ENCODE measurements around the gene CNDP2. TPM values are rescaled to one million over a fixed set of nuclear protein-coding genes. Genes with fewer than 3 reads are reported as not detected.

CNDP2 gene
- total RNA-seq, 1 experiment from 2014 or later: 57.6 TPM

GRCh38 chr18:74509856-74510769 lies 13.9 kb downstream of the CNDP2 start:
- H3K4me2 ChIP-seq (ENCODE audit: low read length): no peak overlapping the region
- ChIA-PET CTCF (no interaction called here), POLR2A (ENCODE audit: unreplicated experiment) (no interaction called here)
- no peaks in the 10 kb centered on the region for H3K27me3 ChIP-seq (ENCODE audit: low read length)
- H3K36me3 ChIP-seq (ENCODE audit: low read depth, low read length): peaks cover 11% of the 10 kb centered on the region; the same call in 1 of the 2 replicates
- intact Hi-C loops (cut with micrococcal nuclease): no loop called here
- H4K20me1 ChIP-seq (ENCODE audit: low read length): no peaks in the 10 kb centered on the region
- no TSS peak for BruUV-seq (replicated peaks)
- TF ChIP-seq EZH2phosphoT487 (IDR thresholded peaks at IDR 0.05; ENCODE audit: borderline replicate concordance, low read length): no peak
- no peak for TF ChIP-seq CTCF (conservative IDR thresholded peaks at IDR 0.05; ENCODE audit: low read depth, low read length)
- no peak for TF ChIP-seq EZH2 (IDR thresholded peaks at IDR 0.05; ENCODE audit: low read length, unreplicated experiment)
- no peak overlapping the region for H3K27ac ChIP-seq (ENCODE audit: low read length)
- ATAC-seq: no peak
- no peak overlapping the region for H2AFZ ChIP-seq (ENCODE audit: low read length)
- no peak overlapping the region for H3K4me3 ChIP-seq (ENCODE audit: low read length)
- H3K79me2 ChIP-seq (ENCODE audit: low read length): no peaks in the 10 kb centered on the region
- no peaks in the 10 kb centered on the region for H3K9me2 ChIP-seq (replicated peaks; ENCODE audit: low read length)
- no peaks in the 10 kb centered on the region for H3K9me3 ChIP-seq (ENCODE audit: low read length)
- no peaks in the 10 kb centered on the region for H3F3A ChIP-seq (ENCODE audit: low read length, unreplicated experiment)
- no peak overlapping the region for H3K9ac ChIP-seq (ENCODE audit: low read length)
- no peak for DNase-seq
- no peaks in the 10 kb centered on the region for H3K4me1 ChIP-seq (ENCODE audit: insufficient read depth, low read length)

- DNase-seq: no peak
- H3K4me1 ChIP-seq (ENCODE audit: insufficient read depth, low read length): no peaks in the 10 kb centered on the region
- H4K20me1 ChIP-seq (ENCODE audit: low read length): no peaks in the 10 kb centered on the region
- no peak overlapping the region for H2AFZ ChIP-seq (ENCODE audit: low read length)
- ChIA-PET POLR2A (ENCODE audit: unreplicated experiment) (no interaction called here), CTCF (no interaction called here)
- H3K9ac ChIP-seq (ENCODE audit: low read length): no peak overlapping the region
- intact Hi-C loops (cut with micrococcal nuclease): no loop called here
- no peaks in the 10 kb centered on the region for H3K79me2 ChIP-seq (ENCODE audit: low read length)
- no peak for TF ChIP-seq EZH2phosphoT487 (IDR thresholded peaks at IDR 0.05; ENCODE audit: borderline replicate concordance, low read length)
- TF ChIP-seq CTCF (conservative IDR thresholded peaks at IDR 0.05; ENCODE audit: low read depth, low read length): no peak
- no peak for TF ChIP-seq EZH2 (IDR thresholded peaks at IDR 0.05; ENCODE audit: low read length, unreplicated experiment)
- no peaks in the 10 kb centered on the region for H3F3A ChIP-seq (ENCODE audit: low read length, unreplicated experiment)
- no peaks in the 10 kb centered on the region for H3K9me3 ChIP-seq (ENCODE audit: low read length)
- H3K4me2 ChIP-seq (ENCODE audit: low read length): no peak overlapping the region
- H3K4me3 ChIP-seq (ENCODE audit: low read length): no peak overlapping the region
- H3K9me2 ChIP-seq (replicated peaks; ENCODE audit: low read length): no peaks in the 10 kb centered on the region
- BruUV-seq (replicated peaks): no TSS peak
- no peaks in the 10 kb centered on the region for H3K27me3 ChIP-seq (ENCODE audit: low read length)
- H3K36me3 ChIP-seq (ENCODE audit: low read depth, low read length): peaks cover 11% of the 10 kb centered on the region; the same call in 1 of the 2 replicates
- no peak for ATAC-seq
- no peak overlapping the region for H3K27ac ChIP-seq (ENCODE audit: low read length)
Measured at GRCh38 chr18:74510770-74511095, 14.6 kb downstream of the CNDP2 start.

- Histone ChIP-seq H3K4me3 (ENCODE audit: low read length) (no peak overlapping the region), H3K9me2 (replicated peaks; ENCODE audit: low read length) (no peaks in the 10 kb centered on the region), H4K20me1 (ENCODE audit: low read length) (no peaks in the 10 kb centered on the region), H3F3A (ENCODE audit: low read length, unreplicated experiment) (no peaks in the 10 kb centered on the region), H2AFZ (ENCODE audit: low read length) (no peak overlapping the region), H3K4me1 (ENCODE audit: insufficient read depth, low read length) (no peaks in the 10 kb centered on the region), H3K9ac (ENCODE audit: low read length) (no peak overlapping the region), H3K79me2 (ENCODE audit: low read length) (no peaks in the 10 kb centered on the region), H3K9me3 (ENCODE audit: low read length) (no peaks in the 10 kb centered on the region), H3K27me3 (ENCODE audit: low read length) (no peaks in the 10 kb centered on the region), H3K4me2 (ENCODE audit: low read length) (no peak overlapping the region), H3K27ac (ENCODE audit: low read length) (no peak overlapping the region), H3K36me3 (ENCODE audit: low read depth, low read length) (peaks cover 11% of the 10 kb centered on the region; the same call in 1 of the 2 replicates)
- CTCF ChIA-PET: no interaction called here
- TF ChIP-seq EZH2phosphoT487 (IDR thresholded peaks at IDR 0.05; ENCODE audit: borderline replicate concordance, low read length): no peak
- no peak for TF ChIP-seq EZH2 (IDR thresholded peaks at IDR 0.05; ENCODE audit: low read length, unreplicated experiment)
- no peak for TF ChIP-seq CTCF (conservative IDR thresholded peaks at IDR 0.05; ENCODE audit: low read depth, low read length)
- intact Hi-C loops (cut with micrococcal nuclease): no loop called here
- POLR2A ChIA-PET (ENCODE audit: unreplicated experiment): no interaction called here
- ATAC-seq: no peak
- BruUV-seq (replicated peaks): no TSS peak
- no peak for DNase-seq
Measured at GRCh38 chr18:74511823-74512222, 15.7 kb downstream of the CNDP2 start.
